GM12878 (cell line): ENCODE results near the gene JUN. TPM values are rescaled to one million over a fixed set of nuclear protein-coding genes. Genes with fewer than 3 reads are reported as not detected.

Source experiments
- ATAC-seq: fragments of 200-7000 bp; cut with Tn5 transposase; 3 replicates; pipeline ENCODE4 v1.9.1; 2020; ENCODE audit warnings: mild to moderate bottlenecking, moderate library complexity
- BruUV-seq: library from RNA; stranded (reverse); fragments of 400-500 nt; replicated peaks from 2 replicates; lab custom pipeline; 2021; lab: Mats Ljungman, UMichigan
- CTCF ChIA-PET: fragments of 300-600 bp; sonication (Branson Sonifier 250); formaldehyde crosslinking; extraction: SDS; loops from one replicate; lab custom pipeline; 2021; ENCODE audit warnings: inconsistent platforms; lab: Yijun Ruan, JAX
- POLR2A ChIA-PET: fragments of 350-600 bp; formaldehyde crosslinking; extraction: SDS; loops from one replicate; lab custom pipeline; 2021; ENCODE audit warnings: inconsistent platforms; lab: Charles Lee
- RAD21 ChIA-PET: fragments of 300-600 bp; sonication (Branson Sonifier 250); formaldehyde crosslinking; loops from one replicate; lab custom pipeline; 2023; ENCODE audit warnings: antibody characterized with exemption; ENCODE audit not compliant: unreplicated experiment; lab: Charles Lee
- SMC1A ChIA-PET: fragments of 300-600 bp; sonication (Branson Sonifier 250); formaldehyde crosslinking; loops from one replicate; lab custom pipeline; 2023; ENCODE audit not compliant: unreplicated experiment, uncharacterized antibody; lab: Charles Lee
- DNase-seq: peaks from one replicate; pipeline ENCODE4 v3.0.0-alpha.2; 2011; ENCODE audit warnings: low read depth, low spot score
- FAIRE-seq: peaks from 3 replicates; lab custom pipeline; 2011; peaks lifted over from hg19 to GRCh38; lab: Jason Lieb, UNC
- H2AFZ ChIP-seq: 2 replicates; pipeline ENCODE4 v1.6.0; 2011; ENCODE audit warnings: low read depth, low read length, control low read depth; ENCODE audit not compliant: control insufficient read depth
- H3K27ac ChIP-seq: 2 replicates; pipeline ENCODE4 v1.5.1; 2011; ENCODE audit warnings: control low read depth; ENCODE audit not compliant: control insufficient read depth, insufficient read depth
- H3K27me3 ChIP-seq, 2 experiments: replicated peaks in 1 of 2; 2 replicates each; pipeline versions ENCODE4 v1.6.0 to v1.6.1; 2011; ENCODE audit warnings: low read length in 1 of 2; ENCODE audit not compliant: control insufficient read depth in 2 of 2, insufficient read depth in 2 of 2
- H3K36me3 ChIP-seq, 2 experiments: 2 replicates each; pipeline ENCODE4 v1.5.1; 2011; ENCODE audit warnings: low read length in 1 of 2; ENCODE audit not compliant: control insufficient read depth in 2 of 2, insufficient read depth in 2 of 2
- H3K4me1 ChIP-seq: 2 replicates; pipeline ENCODE4 v1.6.1; 2011; ENCODE audit warnings: mild to moderate bottlenecking, low read length, moderate library complexity, mixed read lengths; ENCODE audit not compliant: control insufficient read depth, insufficient read depth
- H3K4me2 ChIP-seq: 2 replicates; pipeline ENCODE4 v1.6.0; 2011; ENCODE audit warnings: control low read depth; ENCODE audit not compliant: control insufficient read depth, insufficient read depth
- H3K4me3 ChIP-seq: fragments of 200-600 bp; sonication (generic); 2 replicates; pipeline ENCODE4 v1.5.1; 2016
- H3K79me2 ChIP-seq: 2 replicates; pipeline ENCODE4 v1.6.0; 2011; ENCODE audit warnings: low read length; ENCODE audit not compliant: control insufficient read depth, insufficient read depth
- H3K9ac ChIP-seq: 2 replicates; pipeline ENCODE4 v1.8.0; 2011; ENCODE audit warnings: low read length, control low read depth, mixed read lengths; ENCODE audit not compliant: control insufficient read depth, insufficient read depth
- H3K9me3 ChIP-seq: replicated peaks from 3 replicates; pipeline ENCODE4 v1.5.1; 2011; ENCODE audit warnings: mild to moderate bottlenecking, low read length; ENCODE audit not compliant: control insufficient read depth, insufficient read depth
- H4K20me1 ChIP-seq: 2 replicates; pipeline ENCODE4 v1.6.0; 2011; ENCODE audit not compliant: control insufficient read depth, insufficient read depth
- FOXM1 ChIP-seq: IDR thresholded peaks from 2 replicates; pipeline ENCODE4 v1.6.1; 2012; ENCODE audit warnings: low read depth, mild to moderate bottlenecking, inconsistent platforms, low read length, moderate library complexity
- JUNB ChIP-seq: IDR thresholded peaks from 2 replicates; pipeline ENCODE4 v1.6.1; 2016; ENCODE audit warnings: antibody characterized with exemption, mild to moderate bottlenecking
- RELA ChIP-seq: fragments of 450-650 bp; IDR thresholded peaks from 2 replicates; pipeline ENCODE4 v1.8.0; 2014; ENCODE audit warnings: borderline replicate concordance; ENCODE audit not compliant: partially characterized antibody
- SPI1 ChIP-seq: IDR thresholded peaks from 2 replicates; pipeline ENCODE4 v1.6.1; 2011; ENCODE audit warnings: low read depth, mild to moderate bottlenecking, low read length, moderate library complexity, borderline replicate concordance; ENCODE audit not compliant: insufficient read depth
- SREBF1 ChIP-seq: IDR thresholded peaks from 2 replicates; pipeline ENCODE4 v1.6.1; 2012; ENCODE audit warnings: mild to moderate bottlenecking, low read length
- SUZ12 ChIP-seq: fragments of 200-600 bp; sonication (generic); IDR thresholded peaks from one replicate; pipeline ENCODE4 v1.6.1; 2018; ENCODE audit warnings: antibody characterized with exemption, mild to moderate bottlenecking; ENCODE audit not compliant: unreplicated experiment
- ZNF24 ChIP-seq: fragments of 450-650 bp; IDR thresholded peaks from 2 replicates; pipeline ENCODE4 v1.6.1; 2017; ENCODE audit warnings: antibody characterized with exemption, mild to moderate bottlenecking
- ZZZ3 ChIP-seq: IDR thresholded peaks from 2 replicates; pipeline ENCODE4 v1.6.1; 2011; ENCODE audit warnings: low read depth; ENCODE audit not compliant: control insufficient read depth, insufficient read length
- WGBS: methylation state at CpG from one replicate; pipeline ENCODE4 v1.1.6; 2016; ENCODE audit warnings: low lambda C conversion rate; ENCODE audit not compliant: insufficient replicate concordance, insufficient coverage; ENCODE audit errors: missing lambda C conversion rate; 5-methylcytosine and 5-hydroxymethylcytosine counted together
- in situ Hi-C: fragments of 300-500 bp; cut with MboI; formaldehyde crosslinking; loops from 9 replicates; pipeline ENCODE4 v1.14.3; 2018; ENCODE audit warnings: mixed read lengths
- intact Hi-C: fragments of 100-400 bp; cut with micrococcal nuclease; formaldehyde crosslinking; loops from one replicate; pipeline ENCODE4 v1.14.2; 2022; ENCODE audit not compliant: unreplicated experiment
- polyA plus RNA-seq, 11 experiments: library from polyadenylated mRNA; depleted of rRNA in 4 of 11; unstranded in 6 of 11; stranded (reverse) in 5 of 11; fragments of >200 nt; fragmentation: Nextera tagmentation in 4 of 11; fragmentation: Illumina TruSeq in 1 of 11; extraction: Ambion mirVana in 4 of 11; extraction: Trizol in 1 of 11; gene quantifications; 1 replicate in 1 of 11; 2 replicates in 10 of 11; pipeline versions ENCODE4 v1.2.1 to v1.2.3, GENCODE V29; 2011 to 2016; ENCODE audit warnings: inconsistent platforms in 2 of 11, missing spikeins in 2 of 11, low read depth in 1 of 11
- total RNA-seq, 4 experiments: library from RNA; depleted of rRNA in 3 of 4; stranded (reverse); fragments of >200 nt in 3 of 4; fragmentation: Illumina TruSeq in 1 of 4; extraction: Trizol in 1 of 4; gene quantifications; 2 replicates each; pipeline versions ENCODE4 v1.2.1 to v1.2.3, GENCODE V29; 2013 to 2021

Gene JUN
- total and polyA plus RNA-seq, 10 of the 15 experiments (the other 5 are each of a cell fraction or from before 2014, with no cell fraction given), result 0.18 to 8.4 (median 2.8) TPM

DNA sequence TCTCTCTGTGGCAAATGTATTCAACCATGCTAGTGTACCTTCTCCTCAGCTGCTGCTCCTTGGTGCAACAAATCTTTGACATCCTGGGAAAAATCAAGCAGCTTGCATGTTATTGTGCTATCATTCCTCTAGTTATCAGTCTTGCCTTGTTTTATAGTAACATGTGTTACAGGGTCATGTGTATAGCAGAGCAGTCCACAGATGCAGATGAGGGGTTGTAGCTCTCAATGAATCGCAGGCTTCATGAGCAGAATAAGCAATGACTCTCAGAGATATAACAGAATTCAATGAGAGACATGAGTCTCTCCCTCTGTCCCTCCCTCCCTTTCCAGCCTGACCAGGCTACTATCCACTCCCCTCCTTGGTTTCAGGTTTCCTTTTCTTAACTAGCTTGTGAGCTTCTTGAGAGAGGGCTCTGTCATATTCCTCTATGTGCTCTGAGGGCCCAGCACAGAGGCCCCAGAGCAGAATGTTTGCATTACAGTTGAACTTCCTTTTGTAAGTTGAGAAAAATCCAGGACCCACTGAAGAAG, 15.1 kb upstream of the JUN start:
- SMC1A ChIA-PET, result interaction anchor here (1.6 kb wide), 1 partner anchor 12 kb away, joined by 7 read pairs; no protein-coding TSS in a partner anchor
- FAIRE-seq, result no peak
- POLR2A ChIA-PET, result interaction anchor here (0.9 kb wide), 1 partner anchor 729 kb away, joined by 4 read pairs; no protein-coding TSS in a partner anchor
- H3K79me2 ChIP-seq, result no peaks in the 10 kb centered on the region
- no peak for DNase-seq
- H3K36me3 ChIP-seq, result no peaks in the 10 kb centered on the region
- BruUV-seq, result no TSS peak
- H3K9ac ChIP-seq, result no peak overlapping the region
- no peak overlapping the region for H3K4me2 ChIP-seq
- no peak for ATAC-seq
- no peaks in the 10 kb centered on the region for H3K27me3 ChIP-seq
- H3K9me3 ChIP-seq, result no peaks in the 10 kb centered on the region
- H2AFZ ChIP-seq, result no peak overlapping the region
- H3K4me3 ChIP-seq, result no peak overlapping the region
- in situ Hi-C loops, result no loop called here
- 100% methylated on average over 1 of the region's 1 CpG for WGBS
- CTCF ChIA-PET, result interaction anchor here (1.1 kb wide), 1 partner anchor 900 kb away, joined by 3 read pairs; no protein-coding TSS in a partner anchor
- intact Hi-C loops, result no loop called here
- no peaks in the 10 kb centered on the region for H4K20me1 ChIP-seq
- no peaks in the 10 kb centered on the region for H3K4me1 ChIP-seq
- TF ChIP-seq SREBF1 (no peak), ZNF24 (no peak)
- RAD21 ChIA-PET, result no interaction called here
- H3K27ac ChIP-seq, result no peak overlapping the region

DNA sequence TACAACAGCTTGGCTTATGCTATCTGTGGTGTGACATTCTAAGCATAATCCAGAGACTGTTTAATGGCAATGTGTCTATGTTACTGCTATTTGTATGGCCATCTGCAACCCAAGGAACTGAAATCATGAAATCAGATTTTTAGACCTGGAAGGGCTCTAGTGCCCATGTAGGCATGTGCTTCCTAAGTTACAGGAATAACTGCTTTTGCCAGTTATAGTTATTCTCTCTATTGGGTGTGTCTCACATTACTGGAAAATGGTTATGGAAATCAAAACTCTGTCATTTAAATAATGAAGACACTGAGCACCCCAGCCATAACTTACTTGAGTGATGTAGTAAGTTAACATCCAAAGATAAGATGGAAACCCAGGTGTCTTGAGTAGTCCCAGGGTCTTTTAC, 12.6 kb upstream of the JUN start:
- ATAC-seq (no peak), FAIRE-seq (no peak), DNase-seq (no peak)
- Histone ChIP-seq H3K36me3 (no peaks in the 10 kb centered on the region), H3K9me3 (no peaks in the 10 kb centered on the region), H3K4me2 (no peak overlapping the region), H3K4me3 (no peak overlapping the region), H2AFZ (no peak overlapping the region), H3K27ac (no peak overlapping the region), H3K27me3 (no peaks in the 10 kb centered on the region), H3K79me2 (no peaks in the 10 kb centered on the region), H3K9ac (no peak overlapping the region), H4K20me1 (no peaks in the 10 kb centered on the region), H3K4me1 (no peaks in the 10 kb centered on the region)
- intact Hi-C loops, result no loop called here
- RAD21 ChIA-PET, result no interaction called here
- CTCF ChIA-PET, result interaction anchor here (1.4 kb wide), 1 partner anchor 903 kb away, joined by 5 read pairs; no protein-coding TSS in a partner anchor
- in situ Hi-C loops, result no loop called here
- no peak for TF ChIP-seq RELA
- TF ChIP-seq FOXM1, result no peak
- TF ChIP-seq SPI1, result no peak
- TF ChIP-seq SUZ12, result no peak
- TF ChIP-seq ZZZ3, result no peak
- no peak for TF ChIP-seq JUNB
- SMC1A ChIA-PET, result no interaction called here
- POLR2A ChIA-PET, result interaction anchor here (1.5 kb wide), 1 partner anchor 12 kb away, joined by 3 read pairs; the partner anchor contains the start of gene JUN
- BruUV-seq, result no TSS peak
